Activated naive CD8-positive, alpha-beta T cell treated with anti-CD3 and anti-CD28 coated beads, Interleukin-2, amount 10 ng/mL, durations not matched to agents 7 days and 5 days (primary cell): ENCODE data around the gene CLEC7A. TPM values are rescaled to one million over a fixed set of nuclear protein-coding genes. Genes with fewer than 3 reads are reported as not detected.

Source experiments
- ATAC-seq: fragments of 150-1000 bp; cut with Tn5 transposase; one replicate; pipeline ENCODE4 v1.10.0; 2021; ENCODE audit warnings: low read depth, moderate library complexity
- POLR2A ChIA-PET: fragments of 350-600 bp; sonication (Branson Sonifier 250); formaldehyde crosslinking; loops from one replicate; lab custom pipeline; 2021; ENCODE audit warnings: antibody characterized with exemption; lab: Charles Lee
- DNase-seq: peaks from one replicate; pipeline ENCODE4 v3.0.0; 2021
- H3K27ac Mint-ChIP-seq: one replicate; pipeline ENCODE4 v1.8.0; 2022; ENCODE audit warnings: mild to moderate bottlenecking, mixed read lengths
- H3K27me3 Mint-ChIP-seq: one replicate; pipeline ENCODE4 v1.8.0; 2022; ENCODE audit warnings: mild to moderate bottlenecking, moderate library complexity, mixed read lengths
- H3K36me3 Mint-ChIP-seq: one replicate; pipeline ENCODE4 v1.8.0; 2021; ENCODE audit warnings: mild to moderate bottlenecking, mixed read lengths
- H3K4me1 Mint-ChIP-seq: one replicate; pipeline ENCODE4 v1.8.0; 2021; ENCODE audit warnings: mixed read lengths
- H3K4me3 Mint-ChIP-seq: one replicate; pipeline ENCODE4 v1.8.0; 2022; ENCODE audit warnings: mild to moderate bottlenecking, moderate library complexity, mixed read lengths
- H3K9me3 Mint-ChIP-seq: one replicate; pipeline ENCODE4 v1.8.0; 2021; ENCODE audit warnings: mixed read lengths
- total RNA-seq, 2 experiments: library from RNA; stranded (reverse); gene quantifications; one replicate each; pipeline ENCODE4 v1.2.3, GENCODE V29; 2021

The CLEC7A gene
- total RNA-seq, 2 experiments from 2014 or later = 0.36 to 0.48 TPM

DNA sequence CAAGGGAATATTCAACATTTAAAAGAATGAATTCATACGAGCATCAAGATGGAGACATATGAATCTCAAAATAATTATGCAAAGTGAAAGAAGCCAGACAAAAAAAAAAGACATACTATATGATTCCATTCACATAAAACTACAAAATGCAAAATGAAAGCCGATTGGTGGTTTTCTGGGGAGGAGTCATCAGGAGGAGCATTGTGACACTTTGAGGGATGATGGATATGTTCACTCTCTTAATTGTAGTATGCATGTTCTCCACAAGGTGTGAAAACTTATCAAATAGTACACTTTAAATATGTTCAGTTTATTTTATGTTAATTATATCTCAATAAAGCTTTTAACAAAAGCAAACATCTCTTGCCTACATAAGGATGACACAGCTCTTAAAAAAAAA is 28.4 kb upstream of the CLEC7A start:
- Mint-ChIP-seq H3K9me3 (no peaks in the 10 kb centered on the region), H3K4me1 (peaks cover 6% of the 10 kb centered on the region), H3K36me3 (no peaks in the 10 kb centered on the region), H3K27me3 (peaks cover 50% of the 10 kb centered on the region), H3K27ac (no peak overlapping the region), H3K4me3 (no peak overlapping the region)
- POLR2A ChIA-PET = no interaction called here
- DNase-seq = no peak
- no peak for ATAC-seq

GRCh38 chr12:10155966-10156365 is 26.0 kb upstream of the CLEC7A start:
- ATAC-seq = no peak
- POLR2A ChIA-PET = no interaction called here
- Mint-ChIP-seq H3K36me3 (no peaks in the 10 kb centered on the region), H3K9me3 (no peaks in the 10 kb centered on the region), H3K4me3 (no peak overlapping the region), H3K27ac (no peak overlapping the region), H3K4me1 (peaks cover 9% of the 10 kb centered on the region), H3K27me3 (peaks cover 42% of the 10 kb centered on the region)
- DNase-seq = no peak

DNA sequence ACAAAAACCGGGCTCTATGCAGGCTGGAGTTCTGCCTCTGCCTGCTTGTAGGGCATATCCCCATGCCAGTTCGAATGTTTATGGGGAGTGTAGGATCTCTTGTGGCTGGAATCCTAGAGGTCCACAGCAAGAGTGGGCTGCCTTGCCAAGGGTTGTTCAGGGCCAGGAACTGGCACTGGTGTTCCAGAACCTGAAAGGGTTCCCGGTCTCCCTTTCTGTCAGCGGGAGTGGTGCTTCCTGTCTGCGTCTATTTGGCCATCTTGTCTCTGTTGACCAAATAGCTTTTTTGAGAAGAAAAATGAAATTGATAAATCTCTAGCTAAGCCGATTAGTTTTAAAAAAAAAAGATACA is 24.1 kb upstream of the CLEC7A start:
- H3K4me3 Mint-ChIP-seq = peak overlapping the region; percentile 92
- peaks cover 30% of the 10 kb centered on the region for H3K27me3 Mint-ChIP-seq
- H3K36me3 Mint-ChIP-seq = no peaks in the 10 kb centered on the region
- H3K27ac Mint-ChIP-seq = peak overlapping the region; percentile 81
- H3K9me3 Mint-ChIP-seq = no peaks in the 10 kb centered on the region
- DNase-seq (no peak), ATAC-seq (no peak)
- peaks cover 9% of the 10 kb centered on the region for H3K4me1 Mint-ChIP-seq
- POLR2A ChIA-PET = no interaction called here

- H3K4me1 Mint-ChIP-seq = peaks cover 9% of the 10 kb centered on the region
- peaks cover 24% of the 10 kb centered on the region for H3K27me3 Mint-ChIP-seq
- no peaks in the 10 kb centered on the region for H3K9me3 Mint-ChIP-seq
- H3K36me3 Mint-ChIP-seq = no peaks in the 10 kb centered on the region
- peak overlapping the region; percentile 92 for H3K4me3 Mint-ChIP-seq
- DNase-seq (peak; percentile 75), ATAC-seq (peak; percentile 79)
- peak overlapping the region; percentile 81 for H3K27ac Mint-ChIP-seq
- POLR2A ChIA-PET = interaction anchor here (0.7 to 1.0 kb wide), 2 partner anchors 36 to 523 kb away, joined by 3 to 6 read pairs; no protein-coding TSS in a partner anchor
Measured at GRCh38 chr12:10153271-10154144, 23.5 kb upstream of the CLEC7A start.

DNA sequence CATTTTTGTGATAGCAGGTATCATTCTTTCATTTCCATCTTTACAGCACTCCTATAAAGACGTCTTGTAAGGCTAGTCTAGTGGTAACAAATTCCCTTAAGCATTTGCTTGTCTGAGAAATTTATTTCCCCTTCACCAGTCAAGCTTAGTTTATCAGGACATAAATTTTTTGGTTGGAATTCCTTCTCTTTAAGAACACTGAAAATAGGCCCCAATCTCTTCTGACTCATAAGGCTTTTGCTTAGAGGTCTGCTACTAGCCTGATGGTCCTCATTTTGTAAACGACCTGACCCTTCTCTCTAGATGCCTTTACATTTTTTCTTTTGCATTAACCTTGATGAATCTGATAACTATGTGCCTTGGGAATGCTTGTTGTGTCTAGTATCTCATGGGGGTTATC is 21.6 kb upstream of the CLEC7A start:
- Mint-ChIP-seq H3K27me3 (peaks cover 20% of the 10 kb centered on the region), H3K4me3 (no peak overlapping the region), H3K36me3 (no peaks in the 10 kb centered on the region), H3K27ac (no peak overlapping the region), H3K4me1 (peaks cover 9% of the 10 kb centered on the region), H3K9me3 (no peaks in the 10 kb centered on the region)
- ATAC-seq (no peak), DNase-seq (no peak)
- POLR2A ChIA-PET = no interaction called here

GRCh38 chr12:10147714-10148403 is 17.9 kb upstream of the CLEC7A start:
- Mint-ChIP-seq H3K27ac (no peak overlapping the region), H3K9me3 (no peaks in the 10 kb centered on the region)
- POLR2A ChIA-PET = no interaction called here

DNA sequence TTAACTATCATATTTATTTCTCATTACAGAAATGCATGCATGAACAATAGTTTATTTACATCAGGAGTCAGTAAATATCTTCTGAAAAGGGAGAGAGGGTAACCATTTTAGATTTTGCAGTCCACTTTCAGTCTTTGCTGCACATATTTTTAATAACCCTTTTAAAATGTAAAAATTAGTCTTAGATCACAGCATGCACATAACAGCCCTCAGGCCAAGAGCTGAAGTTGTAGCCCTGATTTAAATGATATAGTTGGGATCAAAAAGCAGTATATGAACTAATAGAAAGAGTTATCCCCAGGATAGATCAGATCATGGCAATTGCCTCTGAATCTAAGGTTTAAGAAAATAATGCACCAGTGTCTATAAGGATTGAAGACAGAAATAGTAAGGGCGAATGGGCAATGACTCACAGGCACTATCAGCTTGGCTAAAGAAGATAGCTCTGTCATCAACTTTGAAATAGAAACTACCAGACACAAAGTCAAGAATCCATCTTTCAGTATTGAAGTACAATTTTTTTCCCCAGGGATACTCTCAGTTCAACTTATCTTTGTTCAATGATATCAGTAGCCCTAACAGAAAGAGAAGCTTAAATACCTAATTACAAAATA is 13.1 kb upstream of the CLEC7A start:
- H3K36me3 Mint-ChIP-seq = no peaks in the 10 kb centered on the region
- H3K9me3 Mint-ChIP-seq = no peaks in the 10 kb centered on the region
- no peak overlapping the region for H3K4me3 Mint-ChIP-seq
- POLR2A ChIA-PET = no interaction called here
- no peak for DNase-seq
- H3K4me1 Mint-ChIP-seq = peaks cover 2% of the 10 kb centered on the region
- peaks cover 24% of the 10 kb centered on the region for H3K27me3 Mint-ChIP-seq
- H3K27ac Mint-ChIP-seq = no peak overlapping the region
- no peak for ATAC-seq

More at GRCh38 chr12:10147714-10148403, 17.9 kb upstream of the CLEC7A start:
- ATAC-seq (no peak), DNase-seq (no peak)
- H3K36me3 Mint-ChIP-seq = no peaks in the 10 kb centered on the region
- peaks cover 24% of the 10 kb centered on the region for H3K27me3 Mint-ChIP-seq
- H3K4me1 Mint-ChIP-seq = peaks cover under 1% of the 10 kb centered on the region
- H3K4me3 Mint-ChIP-seq = no peak overlapping the region

DNA sequence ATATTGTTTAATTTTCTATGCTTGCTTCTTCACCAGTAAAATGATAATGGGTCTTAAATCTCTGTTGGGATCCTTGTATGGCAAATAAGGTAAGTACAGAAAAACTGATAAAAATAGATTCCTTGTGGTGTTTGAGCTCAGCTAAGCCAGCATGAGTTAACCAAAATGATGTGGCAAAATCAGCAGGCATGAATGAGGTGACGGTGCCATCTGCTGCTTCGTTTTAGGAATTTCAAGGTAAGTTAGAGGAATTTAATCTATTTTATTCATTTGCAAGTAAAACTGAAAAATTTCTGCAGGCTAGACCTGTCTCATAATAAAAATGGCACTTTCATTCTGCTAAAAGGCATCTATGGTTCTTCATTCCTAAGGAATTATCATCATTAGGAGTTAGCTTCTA is 10.0 kb upstream of the CLEC7A start:
- H3K36me3 Mint-ChIP-seq = no peaks in the 10 kb centered on the region
- DNase-seq = no peak
- H3K4me3 Mint-ChIP-seq = no peak overlapping the region
- peaks cover 30% of the 10 kb centered on the region for H3K27me3 Mint-ChIP-seq
- H3K27ac Mint-ChIP-seq = no peak overlapping the region
- POLR2A ChIA-PET = interaction anchor here (0.6 to 1.3 kb wide), 2 partner anchors 123 to 326 kb away, joined by 3 to 4 read pairs; no protein-coding TSS in a partner anchor
- H3K9me3 Mint-ChIP-seq = no peaks in the 10 kb centered on the region
- peak; percentile 30 for ATAC-seq
- peaks cover 4% of the 10 kb centered on the region for H3K4me1 Mint-ChIP-seq

- no peak overlapping the region for H3K4me3 Mint-ChIP-seq
- H3K27ac Mint-ChIP-seq = no peak overlapping the region
- H3K9me3 Mint-ChIP-seq = no peaks in the 10 kb centered on the region
- ATAC-seq (no peak), DNase-seq (no peak)
- H3K27me3 Mint-ChIP-seq = peaks cover 16% of the 10 kb centered on the region
- POLR2A ChIA-PET = interaction anchor here (0.6 kb wide), 1 partner anchor 272 kb away, joined by 5 read pairs; no protein-coding TSS in a partner anchor
- peaks cover 4% of the 10 kb centered on the region for H3K4me1 Mint-ChIP-seq
- H3K36me3 Mint-ChIP-seq = no peaks in the 10 kb centered on the region
Measured at GRCh38 chr12:10136637-10137205, 6.7 kb upstream of the CLEC7A start.

GRCh38 chr12:10135126-10135525 is 5.1 kb upstream of the CLEC7A start:
- H3K4me1 Mint-ChIP-seq = peaks cover 4% of the 10 kb centered on the region
- no peak overlapping the region for H3K4me3 Mint-ChIP-seq
- DNase-seq (no peak), ATAC-seq (no peak)
- H3K36me3 Mint-ChIP-seq = no peaks in the 10 kb centered on the region
- peaks cover 16% of the 10 kb centered on the region for H3K27me3 Mint-ChIP-seq
- H3K9me3 Mint-ChIP-seq = no peaks in the 10 kb centered on the region
- POLR2A ChIA-PET = interaction anchor here (0.7 kb wide), 1 partner anchor 428 kb away, joined by 3 read pairs; no protein-coding TSS in a partner anchor
- H3K27ac Mint-ChIP-seq = no peak overlapping the region

DNA sequence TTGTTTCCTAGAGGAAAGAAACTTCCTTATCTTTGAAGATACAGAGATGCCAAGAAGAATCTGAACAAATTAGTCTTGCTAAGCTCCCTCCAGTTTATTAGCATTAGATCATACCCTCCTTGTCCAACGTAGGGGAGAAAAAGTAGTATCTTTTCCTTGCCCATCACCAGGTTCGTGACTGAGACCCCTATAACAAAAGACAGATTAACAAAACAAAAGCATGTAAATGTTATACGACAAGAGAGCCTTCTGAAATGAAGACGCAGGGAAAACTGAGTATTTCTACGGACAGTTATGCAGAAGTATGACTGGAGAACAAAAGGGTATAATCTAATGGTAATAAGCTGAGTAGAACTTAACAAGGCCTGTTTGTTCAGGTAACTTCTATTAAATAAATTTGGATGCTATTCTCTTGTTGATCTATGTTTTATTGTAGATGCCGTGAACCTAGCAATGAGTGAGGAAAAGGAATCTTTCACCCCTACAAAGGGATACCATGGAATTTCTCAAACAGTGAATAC is 2.9 kb upstream of the CLEC7A start:
- Mint-ChIP-seq H3K4me3 (no peak overlapping the region), H3K27me3 (peaks cover 28% of the 10 kb centered on the region), H3K9me3 (no peaks in the 10 kb centered on the region), H3K27ac (no peak overlapping the region), H3K36me3 (no peaks in the 10 kb centered on the region), H3K4me1 (peaks cover 5% of the 10 kb centered on the region)
- POLR2A ChIA-PET = no interaction called here
- ATAC-seq (no peak), DNase-seq (no peak)

- ATAC-seq = no peak
- H3K4me1 Mint-ChIP-seq = peaks cover 3% of the 10 kb centered on the region
- peaks cover 36% of the 10 kb centered on the region for H3K27me3 Mint-ChIP-seq
- no peak overlapping the region for H3K27ac Mint-ChIP-seq
- no peaks in the 10 kb centered on the region for H3K36me3 Mint-ChIP-seq
- no peak for DNase-seq
- no peak overlapping the region for H3K4me3 Mint-ChIP-seq
- POLR2A ChIA-PET = no interaction called here
- H3K9me3 Mint-ChIP-seq = no peaks in the 10 kb centered on the region
Measured at GRCh38 chr12:10131111-10131690, 1.2 kb upstream of the CLEC7A start.

DNA sequence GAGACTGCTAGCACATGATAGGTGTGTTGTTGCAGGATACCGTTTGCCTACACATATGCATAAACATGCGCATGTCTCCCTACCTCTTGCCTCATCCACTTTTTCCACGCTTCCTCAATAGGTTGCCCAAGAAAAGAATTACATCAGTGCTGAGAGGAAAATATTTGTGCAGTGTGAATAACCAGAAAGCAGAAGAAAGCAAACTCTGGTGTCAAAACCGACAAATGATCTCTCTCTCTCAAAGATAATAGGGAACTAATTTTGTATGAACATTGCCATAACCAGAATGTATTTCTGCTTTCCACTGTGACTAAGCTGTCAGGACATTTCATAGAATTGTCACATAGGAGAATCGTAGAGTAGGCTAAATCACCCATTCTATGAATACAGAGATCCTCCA is 1.3 kb downstream of the CLEC7A start:
- Mint-ChIP-seq H3K4me3 (no peak overlapping the region), H3K4me1 (peaks cover 3% of the 10 kb centered on the region), H3K27me3 (peaks cover 43% of the 10 kb centered on the region), H3K27ac (no peak overlapping the region), H3K36me3 (no peaks in the 10 kb centered on the region), H3K9me3 (no peaks in the 10 kb centered on the region)
- no peak for ATAC-seq
- POLR2A ChIA-PET = no interaction called here
- DNase-seq = no peak
